Measurements from ENCODE around the gene CCDC14. TPM values are rescaled to one million over a fixed set of nuclear protein-coding genes. Genes with fewer than 3 reads are reported as not detected.

Gene CCDC14
- polyA plus RNA-seq, 1 donor (not counting 4 experiments of a cell fraction or from before 2014, with no cell fraction given), result 50.5 TPM

- H3K4me1 ChIP-seq (ENCODE audit: control insufficient read depth, extremely low read depth, insufficient read depth, low read length), result peaks cover 16% of the 10 kb centered on the region
- H2AFZ ChIP-seq (ENCODE audit: control insufficient read depth, low read length), result no peak overlapping the region
- no peaks in the 10 kb centered on the region for H3K9me3 ChIP-seq (ENCODE audit: control insufficient read depth, low read depth, low read length)
- no peak overlapping the region for H3K4me2 ChIP-seq (ENCODE audit: control insufficient read depth, extremely low read depth, insufficient read depth, low read depth, low read length)
- no peak overlapping the region for H3K27ac ChIP-seq (ENCODE audit: control insufficient read depth, insufficient read depth, low read length)
- H3K9ac ChIP-seq (ENCODE audit: control insufficient read depth, extremely low read depth, insufficient read depth, low read length), result no peak overlapping the region
- H3K4me3 ChIP-seq (ENCODE audit: control insufficient read depth in 2 of 3, extremely low read depth in 1 of 3, insufficient read depth in 2 of 3, low read depth in 1 of 3, low read length in 3 of 3), result no peak overlapping the region
- H3K79me2 ChIP-seq (ENCODE audit: control insufficient read depth, insufficient read depth, low read length), result no peaks in the 10 kb centered on the region
- dilution Hi-C loops (cut with MboI; ENCODE audit: extremely low pct_ligation_motif_present, low sequenced_read_pairs), result no loop called here
- no peaks in the 10 kb centered on the region for H3K9me1 ChIP-seq (ENCODE audit: control insufficient read depth, extremely low read depth, insufficient read depth, low read length)
- FAIRE-seq (no peak), DNase-seq (ENCODE audit: low read depth, low spot score) (no peak)
- TF ChIP-seq EZH2 (IDR thresholded peaks at IDR 0.05; ENCODE audit: low read length), result no peak
- no peak for TF ChIP-seq CTCF (optimal IDR thresholded peaks at IDR 0.05 in 1 of 3, IDR thresholded peaks at IDR 0.05 in 1 of 3, conservative IDR thresholded peaks at IDR 0.05 in 1 of 3; ENCODE audit: extremely low read depth in 1 of 3, insufficient read depth in 2 of 3, low read length in 3 of 3)
- no peaks in the 10 kb centered on the region for H4K20me1 ChIP-seq (ENCODE audit: control insufficient read depth, extremely low read depth, insufficient read depth, low read length)
- H3K27me3 ChIP-seq (ENCODE audit: control insufficient read depth, extremely low read depth, insufficient read depth, low read length), result no peaks in the 10 kb centered on the region
- H3K36me3 ChIP-seq (ENCODE audit: control insufficient read depth in 2 of 2, extremely low read depth in 1 of 2, insufficient read depth in 2 of 2, low read length in 2 of 2), result no peaks in the 10 kb centered on the region
Measured at GRCh38 chr3:123869165-123869564, 91.9 kb downstream of the CCDC14 start.

- H3K4me3 ChIP-seq (ENCODE audit: control insufficient read depth in 2 of 3, extremely low read depth in 1 of 3, insufficient read depth in 2 of 3, low read depth in 1 of 3, low read length in 3 of 3), result no peak overlapping the region
- H3K36me3 ChIP-seq (ENCODE audit: control insufficient read depth in 2 of 2, extremely low read depth in 1 of 2, insufficient read depth in 2 of 2, low read length in 2 of 2), result no peaks in the 10 kb centered on the region
- no peaks in the 10 kb centered on the region for H3K9me1 ChIP-seq (ENCODE audit: control insufficient read depth, extremely low read depth, insufficient read depth, low read length)
- no peaks in the 10 kb centered on the region for H3K27me3 ChIP-seq (ENCODE audit: control insufficient read depth, extremely low read depth, insufficient read depth, low read length)
- no peaks in the 10 kb centered on the region for H3K9me3 ChIP-seq (ENCODE audit: control insufficient read depth, low read depth, low read length)
- FAIRE-seq (no peak), DNase-seq (ENCODE audit: low read depth, low spot score) (no peak)
- no peak overlapping the region for H3K4me2 ChIP-seq (ENCODE audit: control insufficient read depth, extremely low read depth, insufficient read depth, low read depth, low read length)
- no peak overlapping the region for H3K27ac ChIP-seq (ENCODE audit: control insufficient read depth, insufficient read depth, low read length)
- no peak for TF ChIP-seq CTCF (optimal IDR thresholded peaks at IDR 0.05 in 1 of 3, IDR thresholded peaks at IDR 0.05 in 1 of 3, conservative IDR thresholded peaks at IDR 0.05 in 1 of 3; ENCODE audit: extremely low read depth in 1 of 3, insufficient read depth in 2 of 3, low read length in 3 of 3)
- no peak for TF ChIP-seq EZH2 (IDR thresholded peaks at IDR 0.05; ENCODE audit: low read length)
- H3K9ac ChIP-seq (ENCODE audit: control insufficient read depth, extremely low read depth, insufficient read depth, low read length), result no peak overlapping the region
- dilution Hi-C loops (cut with MboI; ENCODE audit: extremely low pct_ligation_motif_present, low sequenced_read_pairs), result no loop called here
- H2AFZ ChIP-seq (ENCODE audit: control insufficient read depth, low read length), result no peak overlapping the region
- H4K20me1 ChIP-seq (ENCODE audit: control insufficient read depth, extremely low read depth, insufficient read depth, low read length), result no peaks in the 10 kb centered on the region
- no peaks in the 10 kb centered on the region for H3K79me2 ChIP-seq (ENCODE audit: control insufficient read depth, insufficient read depth, low read length)
- H3K4me1 ChIP-seq (ENCODE audit: control insufficient read depth, extremely low read depth, insufficient read depth, low read length), result peaks cover 10% of the 10 kb centered on the region
Measured at GRCh38 chr3:123864706-123865105, 96.3 kb downstream of the CCDC14 start.

Other genes starting within 250 kb of the CCDC14 start
- 5.8 to 31.9 TPM (median 7.8 TPM) in 3 replicates for gene MYLK, start 76.9 kb downstream of the CCDC14 start, polyA plus RNA-seq
- 0.35 to 0.62 TPM (median 0.45 TPM) in 3 replicates for gene ROPN1, start 30.9 kb upstream of the CCDC14 start, polyA plus RNA-seq
- gene KALRN, start 72.1 kb upstream of the CCDC14 start, polyA plus RNA-seq, result 0.66 to 0.91 TPM (median 0.73 TPM) in 3 replicates